Thyroid gland (tissue), 4 donors: ENCODE results near the gene PHB1.

ENCODE experiments used
- CTCF ChIP-seq, 6 experiments: fragments of 200-600 bp in 3 of 6; fragments of 450-650 bp in 3 of 6; sonication (generic) in 3 of 6; IDR thresholded peaks; one replicate each; pipeline ENCODE4 v1.5.1; 2016 to 2019; ENCODE audit warnings: antibody characterized with exemption in 6 of 6, mild to moderate bottlenecking in 2 of 6, inconsistent platforms in 1 of 6, moderate library complexity in 1 of 6
- POLR2A ChIP-seq, 2 donors: fragments of 450-650 bp; IDR thresholded peaks; one replicate each; pipeline ENCODE4 v1.6.1; 2017; ENCODE audit warnings: antibody characterized with exemption in 2 of 2, mild to moderate bottlenecking in 2 of 2, moderate library complexity in 1 of 2

GRCh38 chr17:49379926-49380325 is 34.8 kb downstream of the PHB1 start:
- TF ChIP-seq POLR2A (IDR thresholded peaks at IDR 0.05) (no peak), CTCF (IDR thresholded peaks at IDR 0.05) (no peak)
